Loucy (cell line): ENCODE measurements around the gene SCO2.

Experiments
- CTCF ChIP-seq: fragments of 200-600 bp; sonication (generic); conservative IDR thresholded peaks from 2 replicates; pipeline ENCODE4 v1.5.1; 2014; ENCODE audit warnings: mild to moderate bottlenecking, antibody characterized with exemption, low read length
- EZH2phosphoT487 ChIP-seq: fragments of 200-600 bp; IDR thresholded peaks from 2 replicates; pipeline ENCODE4 v1.6.1; 2018; ENCODE audit warnings: antibody characterized with exemption, mild to moderate bottlenecking, moderate library complexity, borderline replicate concordance

- TF ChIP-seq CTCF (no peak), EZH2phosphoT487 (no peak)
Observed at GRCh38 chr22:50502096-50502495, 23.3 kb downstream of the SCO2 start.
